G401 (cell line): ENCODE results near the gene ADSS1. TPM values are rescaled to one million over a fixed set of nuclear protein-coding genes. Genes with fewer than 3 reads are reported as not detected.

Experiments
- DNase-seq: peaks from one replicate; pipeline ENCODE4 v3.0.0-alpha.2; 2015; ENCODE audit warnings: low spot score
- in situ Hi-C: cut with HindIII; loops from 2 replicates; pipeline ENCODE4 v1.10.0; 2016; ENCODE audit warnings: low sequenced_read_pairs, mixed read lengths
- total RNA-seq: library from RNA; depleted of rRNA; stranded (reverse); fragments of >200 nt; shearing (Covaris generic); gene quantifications from 2 replicates; pipeline ENCODE4 v1.2.3, GENCODE V29; 2014

Gene ADSS1
- total RNA-seq, 1 experiment from 2014 or later: 19.5 TPM

GRCh38 chr14:104686624-104687517 is 37.2 kb upstream of the ADSS1 start:
- no peak for DNase-seq
- in situ Hi-C loops: no loop called here

GRCh38 chr14:104687601-104688504 is 36.2 kb upstream of the ADSS1 start:
- in situ Hi-C loops: no loop called here

GRCh38 chr14:104688505-104689108 is 35.4 kb upstream of the ADSS1 start:
- no peak for DNase-seq
- in situ Hi-C loops: no loop called here

More at GRCh38 chr14:104687601-104688504, 36.2 kb upstream of the ADSS1 start:
- DNase-seq: no peak

GRCh38 chr14:104689109-104689880 is 34.7 kb upstream of the ADSS1 start, which contains the start of gene INF2:
INF2 (plus strand) TSS chr14:104689618; CDS start chr14:104701366, 11,748 bp downstream.
- DNase-seq: no peak
- in situ Hi-C loops: no loop called here

GRCh38 chr14:104689881-104690711 is 33.9 kb upstream of the ADSS1 start:
- no peak for DNase-seq
- in situ Hi-C loops: no loop called here

GRCh38 chr14:104690861-104691455 is 33.1 kb upstream of the ADSS1 start:
- in situ Hi-C loops: no loop called here
- no peak for DNase-seq

GRCh38 chr14:104691546-104692260 is 32.3 kb upstream of the ADSS1 start:
- DNase-seq: no peak
- in situ Hi-C loops: no loop called here

GRCh38 chr14:104692261-104692938 is 31.6 kb upstream of the ADSS1 start:
- in situ Hi-C loops: no loop called here
- DNase-seq: no peak

- in situ Hi-C loops: no loop called here
- no peak for DNase-seq
These were observed 31.1 kb upstream of the ADSS1 start for GRCh38 chr14:104692939-104693315.

- in situ Hi-C loops: no loop called here
These were observed 30.3 kb upstream of the ADSS1 start for GRCh38 chr14:104693482-104694431.

GRCh38 chr14:104694475-104694950 is 29.5 kb upstream of the ADSS1 start:
- no peak for DNase-seq
- in situ Hi-C loops: no loop called here

More at GRCh38 chr14:104693482-104694431, 30.3 kb upstream of the ADSS1 start:
- no peak for DNase-seq

GRCh38 chr14:104694991-104695659 is 28.9 kb upstream of the ADSS1 start:
- in situ Hi-C loops: no loop called here
- DNase-seq: no peak

GRCh38 chr14:104695660-104696000 is 28.4 kb upstream of the ADSS1 start:
- DNase-seq: no peak
- in situ Hi-C loops: no loop called here

- in situ Hi-C loops: no loop called here
- DNase-seq: no peak
These were observed 27.2 kb upstream of the ADSS1 start for GRCh38 chr14:104696671-104697316.
